Activated CD8-positive, alpha-beta memory T cell treated with anti-CD3 and anti-CD28 coated beads, Interleukin-2, amount 50 U/mL, for 48 hours (primary cell): ENCODE data around the gene RIMS4.

ENCODE experiments used
- DNase-seq: peaks from one replicate; pipeline ENCODE4 v3.0.0-alpha.2; 2020

Gene RIMS4

DNA sequence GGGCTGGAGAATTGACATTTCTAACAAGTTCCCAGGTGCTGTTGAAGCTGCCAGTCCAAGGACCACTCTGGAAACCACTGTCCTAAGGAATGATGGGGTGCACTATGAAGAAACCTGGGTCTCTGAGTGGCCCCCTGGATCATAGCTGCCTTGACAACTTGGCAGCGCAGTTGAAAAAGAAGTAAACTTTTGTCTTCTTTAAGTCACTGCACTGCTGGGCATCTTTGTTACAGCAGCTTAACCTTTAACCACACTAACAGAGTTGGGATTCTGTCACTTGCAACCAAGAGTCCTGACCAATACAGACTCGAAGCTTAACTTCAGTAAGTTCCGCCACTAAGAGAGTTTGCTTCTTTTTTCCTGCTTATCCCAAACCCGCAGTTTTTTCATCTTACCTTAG lies 73.2 kb downstream of the RIMS4 start:
- no peak for DNase-seq

DNA sequence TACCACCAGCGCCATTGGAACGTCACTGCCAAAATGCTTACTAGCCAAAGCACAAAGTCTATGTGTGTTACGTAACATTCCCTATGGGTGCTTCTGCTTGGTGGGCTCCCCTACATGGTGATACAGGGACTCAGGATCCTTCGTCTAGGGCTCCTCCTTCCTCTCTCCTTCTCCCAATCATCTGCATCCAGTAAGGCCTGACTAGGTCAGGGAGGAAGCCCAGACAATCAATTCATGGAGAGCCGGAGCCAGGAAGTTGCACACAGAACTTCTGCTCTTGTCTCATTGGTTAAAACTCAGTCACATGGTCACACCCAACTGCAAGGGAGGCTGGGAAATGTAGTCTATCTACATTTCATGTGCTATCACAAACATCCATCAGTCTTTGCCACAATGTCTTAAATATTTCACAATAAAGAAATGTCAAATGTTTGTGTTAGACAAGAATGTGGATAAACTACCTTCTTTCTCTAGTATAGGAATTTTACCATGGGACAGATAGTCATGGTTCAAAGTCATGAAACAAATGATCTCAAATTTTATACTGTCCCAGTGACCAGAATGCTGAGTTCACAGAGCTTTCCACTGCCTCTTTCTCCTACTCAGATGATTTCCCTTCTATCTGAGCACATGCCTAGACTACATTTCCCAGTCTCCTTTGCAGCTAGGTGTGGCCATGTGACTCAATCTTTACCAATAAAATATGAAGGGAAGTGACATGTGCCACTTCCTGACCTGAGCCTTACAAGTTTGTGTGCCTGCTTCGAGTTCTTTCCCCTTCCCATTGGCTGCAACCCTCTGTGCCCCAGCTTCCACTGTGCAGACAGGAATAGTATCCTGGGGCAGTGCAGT lies 74.0 kb downstream of the RIMS4 start:
- no peak for DNase-seq

DNA sequence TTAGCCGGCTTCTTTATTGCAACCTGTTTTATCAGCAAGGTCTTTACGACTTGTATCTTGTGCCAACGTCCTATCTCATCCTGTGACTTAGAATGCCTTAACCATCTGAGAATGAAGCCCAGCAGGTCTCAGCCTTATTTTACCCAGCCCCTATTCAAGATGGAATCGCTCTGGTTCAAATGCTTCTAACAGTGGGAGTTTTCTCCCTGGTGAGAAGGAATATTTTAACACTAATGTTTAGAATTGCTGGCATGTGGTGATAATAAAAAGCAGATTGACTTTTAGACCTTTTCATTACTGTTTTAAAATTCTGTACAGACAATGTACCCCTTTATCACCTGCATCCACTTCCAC lies 74.6 kb downstream of the RIMS4 start:
- DNase-seq: no peak

DNA sequence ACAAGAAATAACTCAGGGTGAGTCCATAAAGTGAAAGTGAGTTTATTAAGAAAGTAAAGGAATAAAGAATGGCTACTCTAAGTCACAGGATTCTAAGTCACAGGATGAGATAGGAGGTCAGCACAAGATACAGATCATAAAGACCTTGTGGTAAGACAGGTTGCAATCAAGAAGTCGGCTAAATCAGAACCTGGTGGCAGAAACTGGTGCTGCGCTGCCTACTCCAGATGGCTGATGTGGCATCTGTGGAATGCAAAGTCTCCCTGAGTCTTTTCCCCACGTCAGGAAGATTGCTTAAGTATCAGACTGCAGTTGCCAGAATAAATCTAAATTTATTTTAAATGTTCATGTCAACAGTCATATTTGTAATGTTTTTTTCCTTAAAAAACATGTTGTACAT lies 75.4 kb downstream of the RIMS4 start:
- DNase-seq: no peak

DNA sequence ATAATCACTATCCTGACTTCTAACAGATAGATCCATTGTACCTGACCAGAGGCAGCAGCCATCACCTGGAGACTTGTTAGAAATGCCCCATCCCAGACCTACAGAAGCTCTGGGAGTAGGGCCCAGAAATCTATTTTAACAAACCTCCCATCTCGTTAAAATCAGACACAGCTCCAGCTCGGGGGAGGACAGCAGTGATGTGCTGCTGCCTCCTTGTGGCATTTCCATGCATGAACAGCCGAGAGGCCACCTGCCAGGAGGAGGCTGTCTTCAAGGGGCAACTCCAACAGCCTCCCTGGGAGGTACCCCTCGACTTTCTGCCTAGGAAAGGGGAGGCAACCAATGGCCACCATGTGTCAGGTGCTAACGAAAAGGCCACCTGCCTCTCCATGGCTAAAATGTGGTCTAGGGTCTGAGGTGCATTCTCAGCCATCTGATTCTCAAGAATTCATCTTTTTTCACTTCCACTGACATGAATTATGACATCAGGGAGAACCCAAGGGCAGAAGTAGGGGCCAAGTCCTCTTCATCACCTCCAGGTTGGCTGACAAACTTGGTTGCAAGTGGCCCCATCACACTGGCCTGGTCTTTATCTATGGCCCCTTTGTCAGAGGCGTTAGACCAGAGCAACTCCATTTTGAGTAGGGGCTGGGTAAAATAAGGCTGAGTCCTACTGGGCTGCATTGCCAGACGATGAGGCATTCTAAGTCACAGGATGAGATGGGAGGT lies 76.8 kb downstream of the RIMS4 start:
- peak; percentile 79 for DNase-seq

DNA sequence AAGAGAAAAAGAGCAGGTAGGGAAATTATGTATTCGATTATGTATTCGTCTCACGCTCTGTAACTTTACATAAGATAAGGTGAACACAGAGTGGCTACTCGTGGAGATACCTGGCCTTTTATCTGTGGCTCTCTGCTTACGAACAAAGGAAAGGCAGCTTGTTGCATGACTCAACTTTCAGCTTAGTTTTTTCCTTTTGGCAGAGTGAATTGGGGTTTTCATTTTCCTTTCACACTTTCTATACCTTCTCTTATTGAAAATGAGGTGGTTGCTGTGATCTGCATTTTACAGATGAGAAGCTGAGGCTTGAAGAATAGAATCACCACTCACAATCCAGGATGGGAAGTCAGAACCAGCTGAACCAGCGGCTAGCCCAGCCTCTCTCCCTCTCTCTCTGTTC lies 78.0 kb downstream of the RIMS4 start:
- DNase-seq: no peak

DNA sequence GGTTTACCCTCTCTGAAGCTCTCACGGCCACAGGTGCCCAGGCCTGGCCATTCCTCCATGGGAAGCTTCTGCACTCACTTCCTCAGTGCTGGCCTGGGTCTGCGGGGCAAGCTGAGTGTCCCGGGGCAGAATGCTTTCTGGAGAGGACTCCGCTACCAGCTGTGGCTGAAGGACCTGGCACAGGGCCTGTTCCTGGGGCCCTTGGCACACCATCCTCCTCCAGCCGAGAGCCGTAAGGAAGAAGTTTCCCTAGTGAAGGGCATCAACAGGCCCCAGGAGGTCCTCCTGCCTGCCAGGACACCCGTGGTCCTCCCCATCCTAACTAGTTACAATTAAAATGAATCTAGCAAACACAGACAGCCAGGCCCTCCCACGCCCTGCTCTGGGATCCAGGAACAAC lies 78.7 kb downstream of the RIMS4 start:
- DNase-seq: no peak

DNA sequence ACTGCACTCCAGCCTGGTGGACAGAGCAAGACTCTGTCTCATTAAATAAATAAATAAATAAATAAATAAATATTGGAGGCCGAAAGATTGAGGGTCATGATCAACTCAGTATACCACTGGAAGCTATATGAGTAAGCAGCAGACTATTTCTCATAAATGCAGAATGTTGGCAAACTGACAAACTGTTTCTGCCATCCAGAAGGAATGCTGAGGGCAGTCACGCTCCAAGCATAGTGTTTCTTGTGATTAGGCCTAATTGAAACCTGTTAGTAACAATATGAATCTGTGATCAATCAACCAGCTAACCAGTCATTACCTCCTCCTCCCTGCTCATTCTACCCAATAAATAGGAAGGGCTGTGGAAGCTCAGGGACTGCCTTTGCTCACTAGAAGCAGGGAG lies 79.9 kb downstream of the RIMS4 start:
- no peak for DNase-seq

DNA sequence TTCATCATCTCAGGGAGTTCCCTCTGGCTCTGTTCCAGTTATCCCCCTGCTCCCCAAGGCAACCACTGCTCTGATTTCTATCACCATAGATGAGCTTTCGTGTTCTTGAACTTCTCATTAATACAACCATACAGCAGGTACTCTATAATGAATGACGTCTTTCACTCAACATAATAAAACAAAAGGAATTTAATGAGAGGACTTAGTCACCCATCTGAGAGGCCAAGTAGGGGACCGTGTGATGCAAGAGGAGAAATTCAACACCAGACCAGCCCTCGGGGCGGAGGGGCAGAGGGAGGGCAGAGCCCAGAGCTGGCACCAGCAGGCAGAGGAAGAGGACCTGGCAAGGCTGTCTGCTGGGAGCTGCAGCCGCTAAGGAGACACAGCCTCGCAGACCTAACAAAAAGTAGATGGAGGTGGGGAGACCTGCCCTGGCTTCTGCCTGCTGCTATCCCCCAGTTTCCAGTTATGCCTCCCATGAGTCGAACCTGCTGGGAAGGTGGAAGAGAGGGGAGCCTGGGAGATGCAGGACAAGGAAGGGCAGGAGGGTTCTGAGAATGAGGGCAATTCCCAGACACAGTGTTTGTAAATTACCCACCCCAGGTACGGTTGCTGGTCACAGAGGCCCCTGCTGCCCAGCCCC lies 81.4 kb downstream of the RIMS4 start:
- DNase-seq: no peak

DNA sequence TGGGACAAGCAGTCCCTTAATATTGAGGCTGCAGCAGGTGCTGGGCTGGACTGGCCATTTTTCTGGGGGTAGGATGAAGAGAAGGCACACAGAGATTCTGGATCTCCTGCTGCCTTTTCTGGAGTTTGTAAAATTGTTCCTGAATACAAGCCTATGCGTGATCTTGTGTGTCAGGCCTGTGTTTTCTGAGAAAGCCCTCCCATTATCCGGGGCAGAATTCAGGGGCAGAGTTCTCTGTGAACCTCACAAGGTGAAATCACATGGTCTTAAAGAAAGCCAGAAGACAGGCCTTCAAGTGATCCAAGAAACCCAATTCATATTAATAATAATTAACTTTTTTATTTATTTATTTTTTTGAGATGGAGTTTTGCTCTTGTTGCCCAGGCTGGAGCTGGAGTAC lies 82.7 kb downstream of the RIMS4 start:
- no peak for DNase-seq

DNA sequence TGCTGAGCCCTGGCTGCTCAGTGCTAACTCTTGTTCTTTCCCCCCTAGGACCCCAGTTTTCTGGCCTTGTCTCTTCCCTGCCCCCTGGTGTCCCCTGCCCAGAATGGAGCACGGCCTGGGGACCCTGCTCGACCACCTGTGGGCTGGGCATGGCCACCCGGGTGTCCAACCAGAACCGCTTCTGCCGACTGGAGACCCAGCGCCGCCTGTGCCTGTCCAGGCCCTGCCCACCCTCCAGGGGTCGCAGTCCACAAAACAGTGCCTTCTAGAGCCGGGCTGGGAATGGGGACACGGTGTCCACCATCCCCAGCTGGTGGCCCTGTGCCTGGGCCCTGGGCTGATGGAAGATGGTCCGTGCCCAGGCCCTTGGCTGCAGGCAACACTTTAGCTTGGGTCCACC lies 83.3 kb downstream of the RIMS4 start:
- no peak for DNase-seq

DNA sequence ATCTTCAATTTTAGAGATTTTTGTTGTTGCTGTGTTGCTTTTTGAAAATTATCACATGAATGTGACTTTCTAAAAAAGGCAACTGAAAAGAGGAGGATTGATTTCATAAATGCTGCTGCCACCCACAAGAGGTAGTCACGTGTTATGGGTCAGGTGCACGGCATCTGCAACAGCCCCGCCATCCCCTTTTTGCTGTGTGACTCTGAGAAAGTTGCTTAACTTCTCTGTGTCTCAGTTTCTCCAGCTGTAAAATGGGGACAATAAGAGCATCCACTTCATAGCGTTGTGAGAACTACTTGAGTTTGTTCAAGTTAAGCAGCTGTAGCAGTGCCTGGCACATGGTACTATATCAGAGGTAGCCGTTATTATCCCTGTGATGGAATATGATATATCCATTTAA lies 84.5 kb downstream of the RIMS4 start:
- DNase-seq: no peak

DNA sequence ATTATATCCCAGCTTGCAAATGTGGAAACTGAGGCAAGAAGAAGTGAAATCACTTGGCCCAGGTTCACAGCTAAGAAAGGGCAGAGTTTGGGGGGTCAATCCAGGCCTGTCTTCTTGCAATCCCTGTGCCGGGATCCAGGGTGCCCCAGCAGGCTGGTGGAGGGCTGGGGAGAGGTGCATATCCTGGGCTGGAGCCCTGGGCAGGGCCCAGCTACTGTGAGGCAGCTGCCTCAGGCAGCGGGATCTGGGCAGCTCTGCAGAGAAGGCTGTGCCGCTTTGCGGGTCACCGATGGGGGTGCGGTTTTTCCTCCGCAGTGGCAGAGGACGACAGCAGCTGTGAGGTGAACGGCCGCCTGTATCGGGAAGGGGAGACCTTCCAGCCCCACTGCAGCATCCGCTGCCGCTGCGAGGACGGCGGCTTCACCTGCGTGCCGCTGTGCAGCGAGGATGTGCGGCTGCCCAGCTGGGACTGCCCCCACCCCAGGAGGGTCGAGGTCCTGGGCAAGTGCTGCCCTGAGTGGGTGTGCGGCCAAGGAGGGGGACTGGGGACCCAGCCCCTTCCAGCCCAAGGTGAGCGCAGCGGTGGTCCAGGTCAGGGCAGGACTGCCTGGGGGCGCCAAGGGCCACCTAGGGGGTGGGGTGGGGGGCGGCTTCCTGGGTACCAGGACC lies 85.8 kb downstream of the RIMS4 start:
- DNase-seq: no peak

DNA sequence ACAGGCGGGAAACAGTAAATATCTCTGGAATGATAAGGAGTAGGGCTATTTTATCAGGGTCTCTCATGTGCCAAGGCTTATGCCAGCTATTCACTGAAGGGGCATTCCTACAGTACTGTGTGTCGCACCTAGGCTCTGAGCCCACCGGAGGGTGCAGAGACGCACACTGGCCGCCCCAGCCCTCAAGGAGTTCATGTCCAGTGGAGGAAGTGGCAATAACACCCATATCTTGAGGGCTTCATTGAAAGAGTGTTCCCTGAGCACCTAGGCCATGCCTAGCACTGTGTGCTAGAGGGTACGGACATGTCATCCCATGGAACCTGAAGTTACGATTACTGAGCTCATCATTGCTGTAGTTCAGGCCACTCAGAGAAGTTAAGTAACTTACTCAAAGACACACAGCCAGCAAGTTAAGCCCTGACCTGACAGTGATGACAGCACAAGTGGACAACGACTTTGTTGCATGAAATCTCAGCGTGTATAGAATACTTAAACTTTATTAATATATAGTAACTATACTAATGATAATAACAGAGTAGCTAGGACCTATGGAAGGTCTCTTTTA lies 86.5 kb downstream of the RIMS4 start:
- DNase-seq: no peak

DNA sequence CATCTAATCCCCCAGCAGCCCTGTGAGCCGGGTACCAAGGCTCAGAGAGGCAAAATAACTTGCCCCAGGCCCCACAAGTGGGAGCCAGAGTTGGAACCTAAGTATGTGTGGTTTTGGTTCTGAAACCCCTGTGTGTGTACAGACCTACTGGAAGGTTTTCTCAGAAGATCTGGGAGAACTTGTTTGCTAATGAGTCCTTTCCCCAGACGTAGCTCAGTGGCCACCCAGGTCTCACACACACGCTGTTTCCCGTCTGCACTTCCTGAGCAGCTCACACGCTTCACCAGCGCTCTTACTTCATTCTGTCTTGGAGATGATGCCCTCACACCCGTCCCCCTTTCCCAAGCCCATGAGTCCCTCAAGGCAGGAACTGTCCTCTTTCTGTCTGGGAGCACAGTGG lies 87.0 kb downstream of the RIMS4 start:
- DNase-seq: no peak

DNA sequence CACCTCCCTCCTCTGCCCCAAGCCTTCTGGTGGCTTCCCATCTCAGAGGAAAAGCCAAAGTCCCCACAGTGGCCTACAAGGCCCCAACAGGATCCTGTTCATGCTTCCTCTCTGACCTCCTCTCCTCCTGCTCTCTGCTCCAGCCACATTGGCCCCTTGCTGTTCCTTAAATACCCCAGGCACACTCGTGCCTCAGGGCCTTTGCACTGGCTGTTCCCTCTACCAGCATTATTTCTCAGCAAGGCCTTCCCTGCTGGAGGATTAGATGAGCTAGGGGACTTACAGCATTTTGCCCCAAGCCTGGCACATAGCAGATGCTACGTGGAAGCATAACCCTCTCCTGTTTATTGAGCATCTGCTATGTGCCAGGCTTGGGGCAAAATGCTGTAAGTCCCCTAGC lies 87.4 kb downstream of the RIMS4 start:
- no peak for DNase-seq

DNA sequence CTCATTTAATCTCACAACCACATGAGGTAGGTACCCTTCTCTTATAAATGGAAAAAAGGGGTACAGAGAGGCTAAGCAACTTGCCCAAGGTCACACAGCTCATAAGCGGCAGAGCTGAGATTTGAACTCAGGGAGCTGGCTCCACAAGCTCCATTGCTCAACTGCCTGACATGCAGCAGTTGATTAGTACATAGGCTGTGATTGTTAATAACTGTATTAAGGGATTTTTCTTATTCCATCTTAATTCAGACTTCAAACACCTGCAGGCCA lies 88.6 kb downstream of the RIMS4 start:
- DNase-seq: no peak

DNA sequence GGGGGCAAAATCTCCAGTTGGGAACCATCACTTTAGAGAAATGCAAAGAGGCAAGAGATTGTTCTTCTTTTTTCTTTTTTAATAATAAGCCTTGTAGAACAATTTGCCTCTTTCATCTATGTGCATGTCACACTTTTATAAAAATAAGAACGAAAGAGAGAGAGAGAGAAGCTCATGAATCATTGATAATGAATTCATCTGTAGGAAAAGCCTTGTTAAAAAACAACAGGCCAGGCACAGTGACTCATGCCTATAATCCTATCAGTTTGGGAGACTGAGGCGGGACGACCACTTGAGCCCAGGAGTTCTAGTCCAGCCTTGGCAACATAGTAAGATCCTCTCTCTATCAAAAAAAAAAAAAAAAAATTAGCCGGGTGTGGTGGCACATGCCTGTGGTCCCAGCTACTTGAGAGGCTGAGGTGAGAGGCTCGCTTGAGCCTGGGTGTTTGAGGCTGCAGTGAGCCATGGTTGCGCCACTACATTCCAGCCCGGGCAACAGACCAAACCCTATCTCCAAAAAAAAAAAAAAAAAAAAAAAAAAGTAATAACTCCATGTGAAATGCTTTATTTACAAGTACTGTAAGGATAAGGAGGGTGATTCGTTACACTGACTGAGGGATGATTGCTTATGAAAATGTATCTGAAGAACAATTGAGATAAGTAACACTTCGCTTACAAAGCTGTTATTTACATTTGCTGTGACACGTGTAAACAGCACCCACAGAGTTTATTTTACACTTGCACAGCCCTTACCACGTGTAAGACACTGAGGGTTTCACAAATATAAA lies 89.2 kb downstream of the RIMS4 start:
- DNase-seq: no peak

DNA sequence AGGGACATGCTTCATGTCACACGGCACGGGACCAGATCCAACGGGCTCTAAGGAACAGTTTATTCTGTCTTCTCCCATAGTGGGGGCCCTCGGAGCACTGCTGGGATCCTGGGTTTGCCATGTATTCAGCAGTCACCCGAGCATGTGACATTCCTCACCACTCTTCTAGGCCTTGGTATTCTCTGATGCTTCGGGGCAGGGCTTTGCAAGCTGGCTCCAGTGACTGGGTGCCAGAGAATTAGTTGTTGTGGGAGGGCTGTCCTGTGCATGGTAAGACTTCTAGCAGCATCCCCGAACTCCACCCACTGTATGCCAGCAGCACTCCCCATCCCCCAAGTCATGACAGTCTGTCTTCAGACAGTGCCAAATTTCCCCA lies 89.7 kb downstream of the RIMS4 start:
- no peak for DNase-seq

DNA sequence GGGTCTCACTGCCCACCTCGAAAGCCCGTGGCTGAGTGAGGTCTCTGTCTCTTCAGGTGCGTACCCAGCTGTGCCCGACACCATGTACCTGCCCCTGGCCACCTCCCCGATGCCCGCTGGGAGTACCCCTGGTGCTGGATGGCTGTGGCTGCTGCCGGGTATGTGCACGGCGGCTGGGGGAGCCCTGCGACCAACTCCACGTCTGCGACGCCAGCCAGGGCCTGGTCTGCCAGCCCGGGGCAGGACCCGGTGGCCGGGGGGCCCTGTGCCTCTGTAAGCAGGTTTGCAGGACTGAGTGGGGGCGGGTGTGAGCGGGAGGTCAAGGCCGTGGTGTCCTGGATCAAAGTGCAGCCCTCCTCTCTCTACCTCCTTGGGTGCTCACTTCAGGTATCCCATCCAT lies 90.5 kb downstream of the RIMS4 start:
- no peak for DNase-seq

DNA sequence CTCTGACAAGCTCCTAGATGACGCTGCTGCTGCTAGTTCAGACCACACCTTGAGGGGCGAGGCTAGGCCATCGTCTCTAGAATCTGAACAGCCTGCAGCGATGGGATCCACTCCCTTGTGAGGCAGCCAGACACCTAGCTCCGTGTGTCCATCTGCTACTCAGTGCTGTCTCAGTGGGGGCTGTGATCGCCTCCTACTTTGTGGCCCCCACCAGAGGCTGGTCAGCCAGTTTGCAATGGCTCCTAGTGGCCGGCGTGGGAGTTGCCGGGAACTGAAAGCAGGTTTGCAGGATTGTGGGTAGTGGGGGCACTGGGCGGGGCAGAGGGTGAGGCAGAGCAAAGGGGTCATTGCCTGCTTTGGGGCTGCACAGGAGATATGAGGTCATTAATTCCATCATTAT lies 92.4 kb downstream of the RIMS4 start:
- DNase-seq: no peak

DNA sequence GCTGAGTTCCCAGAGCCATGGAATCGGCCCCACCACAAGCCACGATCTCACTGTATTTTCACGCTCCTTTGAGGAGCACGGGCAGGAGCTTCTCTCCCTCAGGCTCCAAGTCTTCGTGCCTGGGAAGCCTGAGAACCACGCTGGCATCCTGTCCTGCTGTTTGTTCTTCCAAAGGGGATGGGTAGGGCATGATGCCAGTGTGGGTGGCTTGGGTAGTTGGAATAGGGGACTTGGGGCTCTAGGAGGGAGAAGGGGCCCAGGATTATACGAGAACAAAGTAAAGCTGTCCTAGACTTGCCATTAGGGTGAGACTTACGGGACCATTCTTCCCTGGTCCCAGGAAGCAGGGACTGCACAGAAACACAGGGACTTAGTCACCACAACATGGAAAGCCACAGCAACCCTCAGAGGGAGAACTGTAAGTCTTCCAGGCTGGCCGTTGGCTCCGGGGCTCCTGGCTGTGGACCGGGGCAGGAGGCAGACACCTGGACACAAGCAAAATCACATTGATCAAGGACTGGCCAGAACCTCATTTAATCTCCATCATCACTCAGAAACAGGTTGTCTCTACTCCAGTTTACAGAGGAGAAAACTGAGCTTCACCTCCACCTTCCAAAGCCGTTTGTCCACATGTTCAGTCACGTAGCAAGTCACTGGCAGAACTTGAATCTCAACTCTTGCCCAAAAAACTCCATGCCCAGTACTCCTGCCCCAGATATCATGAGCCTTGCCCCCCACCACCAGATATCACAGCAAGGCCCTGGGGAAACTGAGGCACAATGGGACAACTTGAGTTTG lies 93.8 kb downstream of the RIMS4 start:
- DNase-seq: no peak
